ENCODE data around the gene PTPRJ. TPM values are rescaled to one million over a fixed set of nuclear protein-coding genes. Genes with fewer than 3 reads are reported as not detected.

PTPRJ gene
- total RNA-seq, 1 experiment from 2014 or later = 0.30 TPM

GRCh38 chr11:47967577-47968525, 12.5 kb upstream of the PTPRJ start:
- ChIA-PET POLR2A (no interaction called here), CTCF (interaction anchor here (0.6 to 1.4 kb wide), 3 partner anchors 14 to 1779 kb away, joined by 3 to 4 read pairs (median 3); no protein-coding TSS in a partner anchor)
- Mint-ChIP-seq H3K36me3 (ENCODE audit: insufficient read depth, unreplicated experiment) (no peaks in the 10 kb centered on the region), H3K9me3 (ENCODE audit: unreplicated experiment) (no peaks in the 10 kb centered on the region), H3K4me1 (ENCODE audit: insufficient read depth, unreplicated experiment) (no peaks in the 10 kb centered on the region), H3K27ac (ENCODE audit: low read depth, unreplicated experiment) (no peak overlapping the region), H3K27me3 (ENCODE audit: insufficient read depth, unreplicated experiment) (no peaks in the 10 kb centered on the region), H3K4me3 (ENCODE audit: unreplicated experiment) (no peak overlapping the region)
- no peak for DNase-seq (ENCODE audit: unreplicated experiment)
- BruUV-seq (replicated peaks) = no TSS peak
- TF ChIP-seq CTCF (IDR thresholded peaks at IDR 0.05; ENCODE audit: unreplicated experiment) = no peak
- intact Hi-C loops (cut with micrococcal nuclease) = no loop called here

- ChIA-PET CTCF (interaction anchor here (0.6 to 1.4 kb wide), 3 partner anchors 21 to 182 kb away, joined by 3 read pairs; no protein-coding TSS in a partner anchor), POLR2A (no interaction called here)
- Mint-ChIP-seq H3K27me3 (ENCODE audit: insufficient read depth, unreplicated experiment) (no peaks in the 10 kb centered on the region), H3K4me3 (ENCODE audit: unreplicated experiment) (no peak overlapping the region), H3K27ac (ENCODE audit: low read depth, unreplicated experiment) (no peak overlapping the region), H3K9me3 (ENCODE audit: unreplicated experiment) (no peaks in the 10 kb centered on the region), H3K36me3 (ENCODE audit: insufficient read depth, unreplicated experiment) (no peaks in the 10 kb centered on the region), H3K4me1 (ENCODE audit: insufficient read depth, unreplicated experiment) (peaks cover 6% of the 10 kb centered on the region)
- DNase-seq (ENCODE audit: unreplicated experiment) = no peak
- intact Hi-C loops (cut with micrococcal nuclease) = no loop called here
- no peak for TF ChIP-seq CTCF (IDR thresholded peaks at IDR 0.05; ENCODE audit: unreplicated experiment)
- BruUV-seq (replicated peaks) = no TSS peak
Measured at GRCh38 chr11:47969401-47969800, 11.0 kb upstream of the PTPRJ start.

- Mint-ChIP-seq H3K27ac (ENCODE audit: low read depth, unreplicated experiment) (no peak overlapping the region), H3K36me3 (ENCODE audit: insufficient read depth, unreplicated experiment) (no peaks in the 10 kb centered on the region), H3K4me3 (ENCODE audit: unreplicated experiment) (no peak overlapping the region), H3K9me3 (ENCODE audit: unreplicated experiment) (no peaks in the 10 kb centered on the region), H3K27me3 (ENCODE audit: insufficient read depth, unreplicated experiment) (no peaks in the 10 kb centered on the region), H3K4me1 (ENCODE audit: insufficient read depth, unreplicated experiment) (peaks cover 10% of the 10 kb centered on the region)
- no peak for TF ChIP-seq CTCF (IDR thresholded peaks at IDR 0.05; ENCODE audit: unreplicated experiment)
- POLR2A ChIA-PET = no interaction called here
- no peak for DNase-seq (ENCODE audit: unreplicated experiment)
- CTCF ChIA-PET = interaction anchor here (1.1 to 1.5 kb wide), 2 partner anchors 37 to 138 kb away, joined by 3 to 4 read pairs; no protein-coding TSS in a partner anchor
- no TSS peak for BruUV-seq (replicated peaks)
- intact Hi-C loops (cut with micrococcal nuclease) = no loop called here
Measured at GRCh38 chr11:47971501-47971900, 8.9 kb upstream of the PTPRJ start.

- intact Hi-C loops (cut with micrococcal nuclease) = no loop called here
- POLR2A ChIA-PET = no interaction called here
- Mint-ChIP-seq H3K27ac (ENCODE audit: low read depth, unreplicated experiment) (no peak overlapping the region), H3K4me3 (ENCODE audit: unreplicated experiment) (no peak overlapping the region), H3K4me1 (ENCODE audit: insufficient read depth, unreplicated experiment) (peaks cover 10% of the 10 kb centered on the region), H3K36me3 (ENCODE audit: insufficient read depth, unreplicated experiment) (no peaks in the 10 kb centered on the region), H3K9me3 (ENCODE audit: unreplicated experiment) (no peaks in the 10 kb centered on the region), H3K27me3 (ENCODE audit: insufficient read depth, unreplicated experiment) (no peaks in the 10 kb centered on the region)
- TF ChIP-seq CTCF (IDR thresholded peaks at IDR 0.05; ENCODE audit: unreplicated experiment) = no peak
- CTCF ChIA-PET = interaction anchor here (0.7 kb wide), 1 partner anchor 135 kb away, joined by 3 read pairs; no protein-coding TSS in a partner anchor
- no peak for DNase-seq (ENCODE audit: unreplicated experiment)
- no TSS peak for BruUV-seq (replicated peaks)
Measured at GRCh38 chr11:47973173-47973572, 7.2 kb upstream of the PTPRJ start.

Data from MCF 10A (cell line).